Heart left ventricle (tissue), 13 donors: ENCODE results near the gene ZNF326.

Experiments used
- POLR2A ChIP-seq, 2 donors: fragments of 450-650 bp; IDR thresholded peaks; one replicate each; pipeline ENCODE4 v1.6.1; 2017; ENCODE audit warnings: antibody characterized with exemption in 2 of 2, mild to moderate bottlenecking in 2 of 2, moderate library complexity in 2 of 2
- TF ChIP-seq, protein P1 (sequence below), 12 donors: fragments of 200-600 bp; sonication (generic) in 4 of 12; IDR thresholded peaks; one replicate each; pipeline versions ENCODE4 v1.5.0 to v1.8.0; 2018 to 2022; ENCODE audit warnings: antibody characterized with exemption in 12 of 12, mild to moderate bottlenecking in 5 of 12
- donor health status: ischemic (EF 13 %, LVEDD 7.1; RV severe dilation, severe dysfunction).
- donor health status: DM: no; HTN: yes; CAD: no.
- donor health status: DM: no; HTN: no; CAD: no.
- donor health status: ischemic (EF 25% LVEDD 6.9; RV normal size, moderate dysfunction).
- donor health status: ischemic (EF 25% LVEDD 5.7; RV mildly dilated, moderate dysfunction).
- donor health status: ischemic (EF 35%, LVEDD 5.7; RV mildly dilated, moderate dysfunction).
- donor health status: nonischemic (EF 11% LVEDD 7.7; RV severe dilation, severe dysfunction).
- donor health status: DM: yes; HTN: yes; CAD: no.
- donor health status: PGD.
- donor health status: ischemic (EF 29% LVEDD 5.4; RV normal size, mild dysfunction).
- donor health status: nonischemic (EF 23%, LVEDD 6.1; RV moderate dilation, normal function).

DNA sequence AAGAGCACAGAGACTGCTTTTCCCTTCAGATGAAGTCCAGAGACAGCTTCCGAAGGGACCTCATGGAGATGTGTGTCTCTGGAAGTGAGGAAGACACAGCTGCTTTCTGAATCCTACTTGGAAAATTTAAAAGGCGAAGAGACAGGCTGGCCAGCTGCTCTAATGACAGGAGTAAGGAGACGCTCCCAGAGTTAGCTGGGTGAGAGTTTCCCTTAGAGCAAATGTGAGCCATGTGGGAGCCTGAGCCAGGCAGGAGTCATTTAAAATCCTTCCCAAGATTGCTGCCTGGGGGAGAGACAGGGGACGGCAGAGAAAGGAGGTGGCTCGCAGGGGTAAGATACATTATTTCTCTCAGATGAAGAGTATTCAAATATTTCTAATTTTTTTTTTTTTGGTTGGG, 53.1 kb downstream of the ZNF326 start:
- TF ChIP-seq, protein P1, sequence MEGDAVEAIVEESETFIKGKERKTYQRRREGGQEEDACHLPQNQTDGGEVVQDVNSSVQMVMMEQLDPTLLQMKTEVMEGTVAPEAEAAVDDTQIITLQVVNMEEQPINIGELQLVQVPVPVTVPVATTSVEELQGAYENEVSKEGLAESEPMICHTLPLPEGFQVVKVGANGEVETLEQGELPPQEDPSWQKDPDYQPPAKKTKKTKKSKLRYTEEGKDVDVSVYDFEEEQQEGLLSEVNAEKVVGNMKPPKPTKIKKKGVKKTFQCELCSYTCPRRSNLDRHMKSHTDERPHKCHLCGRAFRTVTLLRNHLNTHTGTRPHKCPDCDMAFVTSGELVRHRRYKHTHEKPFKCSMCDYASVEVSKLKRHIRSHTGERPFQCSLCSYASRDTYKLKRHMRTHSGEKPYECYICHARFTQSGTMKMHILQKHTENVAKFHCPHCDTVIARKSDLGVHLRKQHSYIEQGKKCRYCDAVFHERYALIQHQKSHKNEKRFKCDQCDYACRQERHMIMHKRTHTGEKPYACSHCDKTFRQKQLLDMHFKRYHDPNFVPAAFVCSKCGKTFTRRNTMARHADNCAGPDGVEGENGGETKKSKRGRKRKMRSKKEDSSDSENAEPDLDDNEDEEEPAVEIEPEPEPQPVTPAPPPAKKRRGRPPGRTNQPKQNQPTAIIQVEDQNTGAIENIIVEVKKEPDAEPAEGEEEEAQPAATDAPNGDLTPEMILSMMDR (IDR thresholded peaks at IDR 0.05) = no peak
- no peak for TF ChIP-seq POLR2A (IDR thresholded peaks at IDR 0.05)
